Loucy (cell line): ENCODE results near the gene ADGRD2.
"Not testable (repeated sequence)": the region's sequence is repeated elsewhere in the genome, so short reads cannot be mapped to it uniquely, and the experiment has no call there.

Experiments
- H2AFZ ChIP-seq: fragments of 200-600 bp; sonication (generic); 2 replicates; pipeline ENCODE4 v1.6.0; 2016; ENCODE audit warnings: antibody characterized with exemption, mild to moderate bottlenecking, low read length, moderate library complexity
- H3F3A ChIP-seq: fragments of 200-600 bp; 2 replicates; pipeline ENCODE4 v1.6.0; 2016; ENCODE audit warnings: antibody characterized with exemption, low read depth, mild to moderate bottlenecking
- H3K27me3 ChIP-seq: fragments of 200-600 bp; sonication (generic); 2 replicates; pipeline ENCODE4 v1.6.1; 2014; ENCODE audit warnings: low read length, mild to moderate bottlenecking; ENCODE audit not compliant: insufficient read depth, poor library complexity, severe bottlenecking
- H3K36me3 ChIP-seq: fragments of 200-600 bp; sonication (generic); 2 replicates; pipeline ENCODE4 v1.6.1; 2016; ENCODE audit warnings: low read length; ENCODE audit not compliant: insufficient read depth
- H3K4me1 ChIP-seq: fragments of 200-600 bp; sonication (generic); 2 replicates; pipeline ENCODE4 v1.5.1; 2014; ENCODE audit warnings: low read length, mild to moderate bottlenecking; ENCODE audit not compliant: insufficient read depth, poor library complexity, severe bottlenecking
- H3K4me2 ChIP-seq: fragments of 200-600 bp; sonication (generic); 2 replicates; pipeline ENCODE4 v1.6.0; 2014; ENCODE audit warnings: antibody characterized with exemption, low read length, low read depth, mild to moderate bottlenecking; ENCODE audit not compliant: poor library complexity, severe bottlenecking
- H3K4me3 ChIP-seq: fragments of 200-600 bp; sonication (generic); 2 replicates; pipeline ENCODE4 v1.5.1; 2014; ENCODE audit warnings: low read length, mild to moderate bottlenecking, mixed read lengths; ENCODE audit not compliant: poor library complexity, severe bottlenecking
- H3K79me2 ChIP-seq: fragments of 200-600 bp; sonication (generic); 2 replicates; pipeline ENCODE4 v1.6.1; 2014; ENCODE audit warnings: low read length; ENCODE audit not compliant: insufficient read depth
- H3K9ac ChIP-seq: fragments of 200-600 bp; sonication (generic); 2 replicates; pipeline ENCODE4 v1.6.0; 2014; ENCODE audit warnings: mild to moderate bottlenecking, low read depth, low read length, moderate library complexity; ENCODE audit not compliant: poor library complexity, severe bottlenecking
- H3K9me2 ChIP-seq: fragments of 200-600 bp; sonication (generic); replicated peaks from 2 replicates; pipeline ENCODE4 v1.6.1; 2016; ENCODE audit warnings: low read depth, low read length, mixed read lengths
- H3K9me3 ChIP-seq: fragments of 200-600 bp; sonication (generic); 2 replicates; pipeline ENCODE4 v1.6.1; 2014; ENCODE audit warnings: mild to moderate bottlenecking, antibody characterized with exemption, low read length, low read depth; ENCODE audit not compliant: insufficient read depth
- H4K20me1 ChIP-seq: fragments of 200-600 bp; sonication (generic); 2 replicates; pipeline ENCODE4 v1.6.0; 2014; ENCODE audit warnings: antibody characterized with exemption, low read length, mild to moderate bottlenecking; ENCODE audit not compliant: insufficient read depth, poor library complexity, severe bottlenecking
- EZH2phosphoT487 ChIP-seq: fragments of 200-600 bp; IDR thresholded peaks from 2 replicates; pipeline ENCODE4 v1.6.1; 2018; ENCODE audit warnings: antibody characterized with exemption, mild to moderate bottlenecking, moderate library complexity, borderline replicate concordance
- TF ChIP-seq, protein P1 (sequence below): fragments of 200-600 bp; sonication (generic); conservative IDR thresholded peaks from 2 replicates; pipeline ENCODE4 v1.5.1; 2014; ENCODE audit warnings: mild to moderate bottlenecking, antibody characterized with exemption, low read length

ADGRD2 gene

DNA sequence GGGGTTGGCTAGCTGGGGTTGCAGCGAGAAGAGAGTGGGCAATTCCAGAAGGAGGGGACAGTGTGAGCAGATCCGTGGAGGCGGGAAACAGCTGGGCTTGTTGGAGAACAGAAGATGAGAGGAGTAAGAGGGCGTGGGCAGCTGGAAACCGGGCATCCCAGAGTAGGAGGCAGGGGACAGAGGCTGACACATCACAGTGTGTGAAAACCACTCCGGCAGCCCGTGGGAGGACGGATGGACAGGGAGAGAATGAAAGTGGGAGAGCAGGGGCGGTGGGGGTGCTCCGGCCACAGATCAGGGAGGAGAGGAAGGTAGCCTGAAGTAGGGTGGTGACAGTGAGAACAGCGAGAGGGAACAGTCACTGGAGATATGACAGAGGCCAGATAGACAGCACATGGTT is 26.7 kb upstream of the ADGRD2 start:
- Histone ChIP-seq H3K9ac (no peak overlapping the region), H3K27me3 (no peaks in the 10 kb centered on the region), H3K4me2 (no peak overlapping the region), H3K4me1 (no peaks in the 10 kb centered on the region), H3K36me3 (no peaks in the 10 kb centered on the region), H2AFZ (no peak overlapping the region), H3K9me2 (no peaks in the 10 kb centered on the region), H3K4me3 (no peak overlapping the region), H3K79me2 (no peaks in the 10 kb centered on the region), H3K9me3 (no peaks in the 10 kb centered on the region), H4K20me1 (no peaks in the 10 kb centered on the region), H3F3A (no peaks in the 10 kb centered on the region)
- TF ChIP-seq, protein P1, sequence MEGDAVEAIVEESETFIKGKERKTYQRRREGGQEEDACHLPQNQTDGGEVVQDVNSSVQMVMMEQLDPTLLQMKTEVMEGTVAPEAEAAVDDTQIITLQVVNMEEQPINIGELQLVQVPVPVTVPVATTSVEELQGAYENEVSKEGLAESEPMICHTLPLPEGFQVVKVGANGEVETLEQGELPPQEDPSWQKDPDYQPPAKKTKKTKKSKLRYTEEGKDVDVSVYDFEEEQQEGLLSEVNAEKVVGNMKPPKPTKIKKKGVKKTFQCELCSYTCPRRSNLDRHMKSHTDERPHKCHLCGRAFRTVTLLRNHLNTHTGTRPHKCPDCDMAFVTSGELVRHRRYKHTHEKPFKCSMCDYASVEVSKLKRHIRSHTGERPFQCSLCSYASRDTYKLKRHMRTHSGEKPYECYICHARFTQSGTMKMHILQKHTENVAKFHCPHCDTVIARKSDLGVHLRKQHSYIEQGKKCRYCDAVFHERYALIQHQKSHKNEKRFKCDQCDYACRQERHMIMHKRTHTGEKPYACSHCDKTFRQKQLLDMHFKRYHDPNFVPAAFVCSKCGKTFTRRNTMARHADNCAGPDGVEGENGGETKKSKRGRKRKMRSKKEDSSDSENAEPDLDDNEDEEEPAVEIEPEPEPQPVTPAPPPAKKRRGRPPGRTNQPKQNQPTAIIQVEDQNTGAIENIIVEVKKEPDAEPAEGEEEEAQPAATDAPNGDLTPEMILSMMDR: no peak
- TF ChIP-seq EZH2phosphoT487: no peak

DNA sequence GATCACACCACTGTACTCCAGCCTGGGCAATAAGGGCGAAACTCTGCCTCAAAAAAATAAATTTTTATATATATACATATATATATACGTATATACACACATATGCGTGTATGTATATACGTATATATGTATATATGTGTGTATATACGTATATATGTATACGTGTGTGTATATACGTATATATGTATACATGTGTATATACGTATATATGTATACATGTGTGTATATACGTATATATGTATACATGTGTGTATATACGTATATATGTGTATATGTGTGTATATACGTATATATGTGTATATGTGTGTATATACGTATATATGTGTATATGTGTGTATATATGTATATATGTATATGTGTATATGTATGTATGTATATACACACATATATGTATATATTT is 24.5 kb upstream of the ADGRD2 start:
- H3K9ac ChIP-seq: not testable (repeated sequence)

DNA sequence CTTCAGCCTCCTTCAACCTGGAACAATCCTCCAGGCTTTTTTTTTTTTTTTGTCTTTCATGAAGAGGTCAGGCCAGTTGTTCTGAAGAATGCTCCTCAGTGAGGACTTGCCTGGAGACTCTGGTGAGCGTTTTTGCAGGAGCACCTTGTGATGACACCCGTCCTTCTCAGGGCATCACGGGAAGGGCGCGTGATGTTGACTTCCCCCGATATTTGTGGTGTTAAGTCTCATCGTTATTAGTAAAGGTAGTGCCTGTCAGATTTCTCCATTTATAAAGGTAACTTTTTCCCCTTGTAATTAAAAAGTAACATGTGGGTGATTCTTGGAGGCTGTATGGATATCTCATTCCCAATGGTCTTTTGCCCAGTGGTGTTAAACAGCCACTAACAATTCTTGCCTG is 23.9 kb upstream of the ADGRD2 start:
- H3K9ac ChIP-seq: no peak overlapping the region
- H3K4me1 ChIP-seq: no peaks in the 10 kb centered on the region
- no peaks in the 10 kb centered on the region for H3K79me2 ChIP-seq
- H3K36me3 ChIP-seq: no peaks in the 10 kb centered on the region
- H3K4me2 ChIP-seq: no peak overlapping the region
- H3K4me3 ChIP-seq: no peak overlapping the region
- no peaks in the 10 kb centered on the region for H3K27me3 ChIP-seq
- no peaks in the 10 kb centered on the region for H3K9me2 ChIP-seq
- no peak for TF ChIP-seq EZH2phosphoT487
- TF ChIP-seq, protein P1: no peak
- no peak overlapping the region for H2AFZ ChIP-seq
- no peaks in the 10 kb centered on the region for H4K20me1 ChIP-seq
- no peaks in the 10 kb centered on the region for H3F3A ChIP-seq
- H3K9me3 ChIP-seq: no peaks in the 10 kb centered on the region

More for the DNA sequence above, 24.5 kb upstream of the ADGRD2 start:
- H3K4me3 ChIP-seq, H3K9me3 ChIP-seq, H3K4me1 ChIP-seq, H3K79me2 ChIP-seq, H3K9me2 ChIP-seq, H3K36me3 ChIP-seq, H3F3A ChIP-seq, H3K4me2 ChIP-seq, H4K20me1 ChIP-seq, H3K27me3 ChIP-seq, H2AFZ ChIP-seq: not testable (repeated sequence)

DNA sequence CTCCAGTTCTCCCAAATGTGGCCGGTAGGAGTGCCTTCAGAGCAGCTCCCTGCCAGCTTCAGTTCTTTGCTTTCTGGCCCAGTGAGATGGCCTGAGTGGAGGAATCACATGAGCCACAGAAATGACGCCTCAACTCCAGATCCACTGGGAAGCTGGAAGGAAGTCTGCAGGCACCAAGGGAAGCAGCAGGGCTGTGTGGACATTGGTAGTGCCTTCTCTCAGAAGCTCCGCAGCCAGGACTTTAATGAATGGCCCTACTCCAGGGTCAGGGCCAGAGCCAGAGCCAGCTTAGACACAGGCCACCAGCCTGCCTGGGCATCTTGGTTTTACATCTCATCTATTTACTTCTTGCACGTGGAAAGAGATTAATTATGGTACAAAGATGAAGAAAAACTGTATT is 23.0 kb upstream of the ADGRD2 start:
- no peak for TF ChIP-seq EZH2phosphoT487
- TF ChIP-seq, protein P1: no peak
- no peak overlapping the region for H3K9ac ChIP-seq
- no peaks in the 10 kb centered on the region for H3K9me2 ChIP-seq
- H2AFZ ChIP-seq: no peak overlapping the region
- H3K79me2 ChIP-seq: no peaks in the 10 kb centered on the region
- H3F3A ChIP-seq: no peaks in the 10 kb centered on the region
- H3K4me3 ChIP-seq: no peak overlapping the region
- no peak overlapping the region for H3K4me2 ChIP-seq
- no peaks in the 10 kb centered on the region for H3K27me3 ChIP-seq
- H3K4me1 ChIP-seq: no peaks in the 10 kb centered on the region
- no peaks in the 10 kb centered on the region for H3K9me3 ChIP-seq
- H3K36me3 ChIP-seq: no peaks in the 10 kb centered on the region
- H4K20me1 ChIP-seq: no peaks in the 10 kb centered on the region
